GM18505 (cell line): ENCODE results near the gene CAMTA1.

ENCODE experiments used
- ATAC-seq: cut with Tn5 transposase; IDR thresholded peaks from one replicate; pipeline ENCODE4 v1.9.1; 2021; ENCODE audit not compliant: unreplicated experiment
- POLR2A ChIP-seq: IDR thresholded peaks from 4 replicates; pipeline ENCODE4 v1.6.1; 2011; ENCODE audit warnings: borderline replicate concordance; ENCODE audit not compliant: insufficient read depth, insufficient read length; ENCODE audit errors: extremely low read depth

CAMTA1 gene

DNA sequence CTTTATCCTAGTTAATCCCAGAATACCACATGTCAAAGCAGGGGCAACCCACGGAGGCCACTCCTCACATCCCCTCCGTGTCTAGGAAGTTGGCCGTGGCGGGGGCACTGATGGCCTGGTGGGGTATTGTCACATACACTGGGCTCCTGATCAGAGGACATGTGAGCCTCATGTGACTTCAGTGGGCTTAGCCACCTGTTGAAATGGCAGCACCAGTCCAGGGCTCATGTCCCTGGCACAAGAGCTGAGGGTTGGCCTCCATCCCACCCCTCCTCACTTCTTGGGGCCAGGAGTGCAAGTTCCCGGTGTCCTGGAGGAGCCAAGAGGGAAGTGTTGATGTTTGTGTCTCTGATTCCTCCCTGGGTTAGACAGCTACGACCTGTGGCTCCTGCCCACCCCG is 313.4 kb downstream of the CAMTA1 start:
- TF ChIP-seq POLR2A: no peak
- no peak for ATAC-seq

- no peak for ATAC-seq
- no peak for TF ChIP-seq POLR2A
Observed at GRCh38 chr1:7100479-7100878, 315.2 kb downstream of the CAMTA1 start.

DNA sequence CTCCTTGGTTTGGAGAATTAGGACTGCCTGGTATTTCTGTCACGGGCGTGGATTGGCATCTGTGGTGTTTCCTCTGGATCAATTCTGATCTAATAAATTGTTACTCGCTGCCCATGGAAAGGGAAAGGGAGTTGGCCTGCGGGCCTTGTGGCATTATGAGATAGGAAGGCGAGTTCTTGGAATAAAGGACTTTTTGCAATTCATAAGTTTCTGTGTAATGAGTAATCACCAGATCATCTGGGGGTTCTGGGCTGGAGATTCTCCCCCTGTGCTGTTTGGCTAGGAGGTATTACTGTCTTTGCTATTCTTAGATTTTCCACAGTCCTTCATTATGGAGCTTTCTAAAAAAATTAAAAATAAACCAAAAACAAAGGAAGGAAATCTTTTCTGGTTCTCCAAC is 315.9 kb downstream of the CAMTA1 start:
- no peak for ATAC-seq
- no peak for TF ChIP-seq POLR2A

DNA sequence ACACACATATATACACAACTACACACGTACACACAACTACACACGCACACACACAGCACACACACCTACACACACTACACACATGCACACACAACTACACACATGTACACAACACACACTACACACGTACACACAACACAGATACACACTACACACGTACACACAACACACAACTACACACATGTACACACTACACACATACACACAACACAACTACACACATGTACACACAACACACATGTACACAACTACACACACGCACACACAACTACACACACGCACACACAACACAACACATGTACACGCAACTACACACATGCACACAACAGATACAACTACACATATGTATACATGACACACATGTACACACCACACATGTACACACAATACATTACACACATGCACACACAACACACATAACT is 318.1 kb downstream of the CAMTA1 start:
- ATAC-seq: no peak
- no peak for TF ChIP-seq POLR2A

- no peak for ATAC-seq
- TF ChIP-seq POLR2A: no peak
Observed at GRCh38 chr1:7103874-7104273, 318.6 kb downstream of the CAMTA1 start.

- no peak for ATAC-seq
- TF ChIP-seq POLR2A: no peak
Observed at GRCh38 chr1:7104339-7104738, 319.1 kb downstream of the CAMTA1 start.

DNA sequence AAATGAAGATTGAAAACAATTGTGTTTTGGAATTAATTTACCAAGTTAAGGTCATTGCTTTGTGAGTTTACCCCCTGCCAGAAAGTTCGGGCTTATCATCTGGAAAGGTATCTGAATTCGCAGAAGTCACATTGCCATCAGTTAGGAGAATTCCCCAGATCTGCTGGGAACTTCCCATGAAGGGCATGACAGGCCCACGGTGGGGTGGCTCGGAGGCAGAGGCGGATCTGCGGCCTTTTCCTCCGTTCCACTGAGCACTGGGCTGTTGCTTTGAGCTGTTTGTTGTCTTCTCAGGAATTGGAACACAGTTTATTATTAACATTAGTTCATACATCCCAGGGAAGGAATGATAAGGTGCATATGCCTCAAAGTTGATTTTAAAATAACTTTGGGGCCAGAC is 320.0 kb downstream of the CAMTA1 start:
- no peak for TF ChIP-seq POLR2A
- no peak for ATAC-seq

GRCh38 chr1:7106442-7107108 is 321.3 kb downstream of the CAMTA1 start:
- ATAC-seq: no peak
- TF ChIP-seq POLR2A: no peak

GRCh38 chr1:7107109-7107830 is 322.0 kb downstream of the CAMTA1 start:
- no peak for ATAC-seq
- no peak for TF ChIP-seq POLR2A

- no peak for ATAC-seq
- TF ChIP-seq POLR2A: no peak
Observed at GRCh38 chr1:7108251-7108650, 323.0 kb downstream of the CAMTA1 start.

GRCh38 chr1:7109901-7110300 is 324.6 kb downstream of the CAMTA1 start:
- TF ChIP-seq POLR2A: no peak
- no peak for ATAC-seq

- no peak for TF ChIP-seq POLR2A
- ATAC-seq: no peak
Observed at GRCh38 chr1:7110321-7110720, 325.1 kb downstream of the CAMTA1 start.

DNA sequence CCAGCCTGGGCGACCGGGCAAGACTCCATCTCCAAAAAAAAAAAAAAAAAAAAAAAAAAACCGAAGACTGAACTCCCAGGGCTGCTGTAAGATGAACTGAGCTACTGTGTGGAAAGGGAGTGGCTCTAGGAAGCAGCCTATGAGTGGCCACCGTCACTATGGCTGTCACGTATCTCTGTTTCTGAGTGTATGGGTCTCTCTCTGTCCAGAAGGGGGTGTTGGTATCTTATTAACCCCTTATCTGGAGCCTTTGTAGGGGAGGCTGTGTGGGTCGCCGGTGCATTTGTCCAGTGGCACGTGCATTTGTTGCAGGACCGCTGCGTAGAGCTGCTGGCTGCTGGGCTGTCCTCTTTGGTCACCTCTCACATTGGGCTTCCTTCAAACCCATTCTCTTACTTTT is 326.6 kb downstream of the CAMTA1 start:
- no peak for TF ChIP-seq POLR2A
- no peak for ATAC-seq

DNA sequence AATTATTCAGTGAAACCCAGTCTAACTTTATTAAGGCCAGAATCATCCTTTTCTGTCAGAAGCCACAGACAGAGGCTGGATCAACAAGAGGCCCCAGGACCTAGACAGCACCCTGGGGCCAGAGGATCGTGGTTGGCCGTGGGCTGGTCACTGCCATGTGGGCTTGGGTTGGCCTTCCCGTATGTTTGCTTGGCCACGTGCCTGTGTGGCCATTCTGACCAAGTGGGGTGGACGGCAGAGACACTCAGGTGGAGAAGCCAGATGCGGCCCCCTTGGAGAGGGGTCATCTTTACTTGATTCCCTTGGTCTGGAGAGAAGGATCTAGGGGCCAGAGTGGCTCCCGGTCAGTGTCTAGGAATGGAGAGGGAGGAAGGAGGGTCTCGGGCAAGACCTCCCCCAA is 327.9 kb downstream of the CAMTA1 start:
- TF ChIP-seq POLR2A: no peak
- no peak for ATAC-seq
